Tibial nerve (tissue), 4 donors: ENCODE results near the gene HOXC13.

Experiments used
- CTCF ChIP-seq, 5 experiments: fragments of 200-600 bp in 3 of 5; fragments of 450-650 bp in 2 of 5; sonication (generic) in 3 of 5; IDR thresholded peaks; one replicate each; pipeline ENCODE4 v1.5.1; 2016 to 2019; ENCODE audit warnings: antibody characterized with exemption in 5 of 5, mild to moderate bottlenecking in 3 of 5, moderate library complexity in 2 of 5
- EP300 ChIP-seq, 2 donors: sonication (generic); formaldehyde crosslinking; IDR thresholded peaks; one replicate each; pipeline ENCODE4 v1.6.1; 2017; ENCODE audit warnings: antibody characterized with exemption in 2 of 2, mild to moderate bottlenecking in 1 of 2

GRCh38 chr12:53942467-53942997 lies 3.9 kb downstream of the HOXC13 start:
- no peak for TF ChIP-seq CTCF (IDR thresholded peaks at IDR 0.05)
- TF ChIP-seq EP300 (IDR thresholded peaks at IDR 0.05), result no peak
